Mesothelial cell of epicardium (in vitro differentiated cells): Measurements from ENCODE around the gene PSMD13. TPM values are rescaled to one million over a fixed set of nuclear protein-coding genes. Genes with fewer than 3 reads are reported as not detected.

Experiments used
- DNase-seq, 2 experiments: peaks; one replicate each; pipeline ENCODE4 v3.0.0; 2021; ENCODE audit warnings: low spot score in 2 of 2; ENCODE audit not compliant: unreplicated experiment in 2 of 2
- H3K27ac Mint-ChIP-seq: 2 replicates; pipeline ENCODE4 v1.8.0; 2021; ENCODE audit warnings: mixed read lengths
- H3K27me3 Mint-ChIP-seq: 2 replicates; pipeline ENCODE4 v1.8.0; 2021; ENCODE audit warnings: low read depth, mixed read lengths
- H3K36me3 Mint-ChIP-seq: 2 replicates; pipeline ENCODE4 v1.8.0; 2021; ENCODE audit warnings: mixed read lengths
- H3K4me1 Mint-ChIP-seq: 2 replicates; pipeline ENCODE4 v1.8.0; 2021; ENCODE audit warnings: mixed read lengths
- H3K4me3 Mint-ChIP-seq: 2 replicates; pipeline ENCODE4 v1.8.0; 2021; ENCODE audit warnings: mild to moderate bottlenecking, moderate library complexity, mixed read lengths
- H3K9me3 Mint-ChIP-seq: 2 replicates; pipeline ENCODE4 v1.8.0; 2021; ENCODE audit warnings: mixed read lengths
- total RNA-seq: library from RNA; stranded (reverse); gene quantifications from 3 replicates; pipeline ENCODE4 v1.2.1, GENCODE V29; 2021
- TF ChIP-seq, protein P1 (sequence below): fragments of 200-600 bp; sonication (generic); IDR thresholded peaks from one replicate; pipeline ENCODE4 v1.5.0; 2021; ENCODE audit warnings: antibody characterized with exemption; ENCODE audit not compliant: unreplicated experiment

PSMD13 gene
- total RNA-seq, 1 donor from 2014 or later, result 96.2 TPM

DNA sequence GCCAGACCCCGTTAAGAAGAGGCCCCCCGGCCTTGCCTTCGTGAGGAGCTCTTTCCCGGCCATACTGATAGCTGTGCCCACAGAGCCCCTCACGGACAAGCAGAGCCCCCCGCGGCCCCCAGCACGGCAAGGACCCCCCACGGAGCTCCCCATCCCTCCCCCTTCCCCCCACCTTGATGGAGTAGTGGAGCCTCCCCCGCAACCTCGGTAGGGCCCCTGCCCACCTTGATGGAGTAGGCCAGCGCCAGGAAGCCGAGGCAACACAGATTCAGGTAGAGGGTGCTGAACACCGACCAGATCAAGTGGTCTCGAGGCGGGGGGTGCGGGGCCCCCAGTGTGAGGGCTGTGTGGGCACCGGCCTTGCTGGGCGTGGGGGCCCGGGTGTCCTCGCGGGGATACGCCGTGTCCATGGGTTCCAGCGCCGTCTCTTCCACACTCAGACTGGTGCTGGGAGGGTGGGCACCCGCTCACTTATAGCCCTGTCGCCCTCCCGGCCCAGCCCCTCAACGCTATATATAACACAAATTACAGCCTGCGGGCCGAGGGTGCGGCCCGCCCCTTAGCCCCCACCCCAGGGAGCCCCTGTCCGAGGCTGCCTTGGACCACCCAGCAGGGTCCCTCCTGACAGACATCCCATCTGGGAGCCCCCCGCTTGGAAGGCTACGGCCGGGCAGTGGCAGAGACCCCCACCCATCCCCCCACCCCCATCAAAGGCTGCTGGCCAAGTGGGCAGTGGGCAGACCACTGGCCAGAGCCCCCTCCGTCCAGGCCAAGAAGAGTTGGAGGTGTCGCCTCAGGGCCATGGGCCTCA lies 62.5 kb downstream of the PSMD13 start, which contains the start of gene IFITM5:
Gene IFITM5, minus strand, starts transcription at position 446 of the 811 bp plus-strand sequence. Its CDS starts 36 bp downstream, at position 410.
- DNase-seq, result no peak
- peaks cover 7% of the 10 kb centered on the region for H3K4me1 Mint-ChIP-seq
- H3K27me3 Mint-ChIP-seq, result peaks cover 13% of the 10 kb centered on the region
- no peak within 1 kb of the TSS for H3K4me3 Mint-ChIP-seq
- H3K27ac Mint-ChIP-seq, result no peak within 1 kb of the TSS
- H3K9me3 Mint-ChIP-seq, result no peaks in the 10 kb centered on the region
- TF ChIP-seq, protein P1, sequence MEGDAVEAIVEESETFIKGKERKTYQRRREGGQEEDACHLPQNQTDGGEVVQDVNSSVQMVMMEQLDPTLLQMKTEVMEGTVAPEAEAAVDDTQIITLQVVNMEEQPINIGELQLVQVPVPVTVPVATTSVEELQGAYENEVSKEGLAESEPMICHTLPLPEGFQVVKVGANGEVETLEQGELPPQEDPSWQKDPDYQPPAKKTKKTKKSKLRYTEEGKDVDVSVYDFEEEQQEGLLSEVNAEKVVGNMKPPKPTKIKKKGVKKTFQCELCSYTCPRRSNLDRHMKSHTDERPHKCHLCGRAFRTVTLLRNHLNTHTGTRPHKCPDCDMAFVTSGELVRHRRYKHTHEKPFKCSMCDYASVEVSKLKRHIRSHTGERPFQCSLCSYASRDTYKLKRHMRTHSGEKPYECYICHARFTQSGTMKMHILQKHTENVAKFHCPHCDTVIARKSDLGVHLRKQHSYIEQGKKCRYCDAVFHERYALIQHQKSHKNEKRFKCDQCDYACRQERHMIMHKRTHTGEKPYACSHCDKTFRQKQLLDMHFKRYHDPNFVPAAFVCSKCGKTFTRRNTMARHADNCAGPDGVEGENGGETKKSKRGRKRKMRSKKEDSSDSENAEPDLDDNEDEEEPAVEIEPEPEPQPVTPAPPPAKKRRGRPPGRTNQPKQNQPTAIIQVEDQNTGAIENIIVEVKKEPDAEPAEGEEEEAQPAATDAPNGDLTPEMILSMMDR, result no peak
- no peaks in the 10 kb centered on the region for H3K36me3 Mint-ChIP-seq

DNA sequence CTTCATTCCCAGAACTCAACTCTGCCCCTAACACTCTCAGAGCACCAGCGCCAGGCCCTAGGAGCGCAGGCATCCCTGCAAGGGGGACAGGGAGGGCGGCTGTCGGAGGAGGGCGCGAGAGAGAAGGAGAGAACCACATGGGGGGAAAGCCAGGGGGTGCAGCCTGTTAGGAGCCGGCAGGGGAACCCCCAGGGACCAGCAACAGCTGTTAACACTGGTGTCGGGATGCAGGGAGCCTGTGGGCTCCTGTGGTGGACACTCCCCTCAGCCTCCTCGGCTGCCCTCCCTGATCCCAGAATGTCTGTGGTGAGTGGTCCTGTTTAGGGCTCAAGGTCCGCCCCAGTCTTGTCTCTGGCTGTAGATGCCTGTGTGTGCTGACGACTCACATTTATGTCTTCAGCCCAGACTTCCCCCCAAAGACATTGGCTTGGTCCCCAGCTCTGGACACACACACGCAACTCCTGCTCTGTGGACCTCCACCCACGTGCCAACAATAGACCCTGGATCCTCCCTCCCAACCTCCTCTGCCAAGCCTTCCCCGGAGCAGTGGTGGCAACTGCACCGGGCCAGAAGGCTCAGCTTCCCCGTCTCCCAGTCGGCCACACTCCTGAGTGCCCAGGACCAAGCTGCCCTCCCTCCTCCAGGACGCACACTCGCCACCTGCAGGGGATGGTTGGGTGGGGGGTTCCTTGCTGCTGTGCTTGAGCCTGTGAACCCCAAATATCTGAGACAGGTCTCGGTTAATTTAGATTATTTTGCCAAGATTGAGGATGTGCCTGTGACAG lies 63.4 kb downstream of the PSMD13 start:
- no peak overlapping the region for H3K27ac Mint-ChIP-seq
- TF ChIP-seq, protein P1, result no peak
- H3K4me3 Mint-ChIP-seq, result no peak overlapping the region
- H3K4me1 Mint-ChIP-seq, result peaks cover 10% of the 10 kb centered on the region
- H3K9me3 Mint-ChIP-seq, result no peaks in the 10 kb centered on the region
- DNase-seq, result no peak
- peaks cover 13% of the 10 kb centered on the region for H3K27me3 Mint-ChIP-seq
- H3K36me3 Mint-ChIP-seq, result no peaks in the 10 kb centered on the region

Other genes starting within 250 kb of the PSMD13 start
- not detected in 3 replicates for gene SCGB1C1, start 43.9 kb upstream of the PSMD13 start, total RNA-seq
- gene BET1L, start 29.6 kb upstream of the PSMD13 start, total RNA-seq, result 64.3 to 68.2 TPM (median 65.5 TPM) in 3 replicates
- gene RIC8A, start 29.3 kb upstream of the PSMD13 start, total RNA-seq, result 85.2 to 100.0 TPM (median 91.8 TPM) in 3 replicates
- gene SIRT3, start 634 bp upstream of the PSMD13 start, total RNA-seq, result 33.2 to 33.7 TPM (median 33.3 TPM) in 3 replicates
- not detected in 3 replicates for gene NLRP6, start 41.4 kb downstream of the PSMD13 start, total RNA-seq
- 101 to 109 TPM (median 103 TPM) in 3 replicates for gene PGGHG, start 52.1 kb downstream of the PSMD13 start, total RNA-seq
- gene IFITM5, start 62.5 kb downstream of the PSMD13 start, total RNA-seq, result not detected in 3 replicates
- 208 to 224 TPM (median 210 TPM) in 3 replicates for gene IFITM2, start 70.8 kb downstream of the PSMD13 start, total RNA-seq
- gene IFITM1, start 77.1 kb downstream of the PSMD13 start, total RNA-seq, result 120 to 128 TPM (median 122 TPM) in 3 replicates
- gene IFITM3, start 83.9 kb downstream of the PSMD13 start, total RNA-seq, result 540 to 561 TPM (median 547 TPM) in 3 replicates
- gene B4GALNT4, start 132.5 kb downstream of the PSMD13 start, total RNA-seq, result 294 to 314 TPM (median 300 TPM) in 3 replicates
- gene PKP3, start 157.2 kb downstream of the PSMD13 start, total RNA-seq, result 57.5 to 65.7 TPM (median 58.8 TPM) in 3 replicates
- 35.5 to 42.5 TPM (median 39.2 TPM) in 3 replicates for gene SIGIRR, start 178.0 kb downstream of the PSMD13 start, total RNA-seq
- gene ANO9, start 205.0 kb downstream of the PSMD13 start, total RNA-seq, result 29.7 to 32.3 TPM (median 30.6 TPM) in 3 replicates
- 39.0 to 49.7 TPM (median 42.1 TPM) in 3 replicates for gene PTDSS2, start 213.3 kb downstream of the PSMD13 start, total RNA-seq